HTR-8/SVneo (cell line): Measurements from ENCODE around the gene C17orf50.
A peak's percentile ranks its signal among the peaks of the same experiment; 100 is the strongest.

Experiments used
- DNase-seq: peaks from one replicate; pipeline ENCODE4 v3.0.0; 2011; ENCODE audit warnings: low spot score, mixed read lengths; ENCODE audit not compliant: insufficient read length
- FAIRE-seq: peaks from 2 replicates; lab custom pipeline; 2011; peaks lifted over from hg19 to GRCh38; lab: Jason Lieb, UNC

Gene C17orf50

DNA sequence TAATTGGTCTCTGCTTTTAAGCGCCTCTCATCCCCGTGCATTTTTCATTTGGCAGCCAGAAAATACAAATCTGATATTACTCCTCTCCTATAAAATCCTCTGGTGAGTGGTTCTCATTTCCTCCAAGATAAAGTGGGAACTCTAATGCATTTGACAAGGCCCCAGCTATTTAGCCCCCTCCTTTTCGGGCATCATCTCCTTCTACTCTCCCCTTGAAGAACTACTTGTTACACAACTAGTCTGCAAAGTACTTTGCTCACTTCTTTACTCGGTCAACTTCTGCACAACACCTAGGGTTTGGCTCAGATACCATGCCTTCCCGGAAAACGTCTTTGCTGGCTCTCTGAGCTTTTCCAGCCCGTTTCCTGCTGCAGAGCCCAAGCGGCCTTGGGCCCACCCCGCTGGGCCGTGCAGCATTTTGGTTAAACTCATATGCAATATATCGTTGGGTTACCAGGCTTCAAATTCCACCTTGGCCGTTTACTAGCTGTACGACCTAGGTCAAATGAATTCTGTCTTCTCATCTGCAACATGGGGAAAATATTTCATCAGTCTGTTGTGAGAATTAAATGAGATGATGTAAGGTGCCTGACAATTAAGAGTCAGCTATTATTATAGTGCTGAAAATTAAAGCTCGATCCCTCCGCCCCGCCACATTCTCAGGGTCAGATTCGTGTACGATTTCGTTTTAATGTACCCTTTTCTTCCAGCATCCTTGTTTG is 47.7 kb downstream of the C17orf50 start:
- DNase-seq (no peak), FAIRE-seq (no peak)

DNA sequence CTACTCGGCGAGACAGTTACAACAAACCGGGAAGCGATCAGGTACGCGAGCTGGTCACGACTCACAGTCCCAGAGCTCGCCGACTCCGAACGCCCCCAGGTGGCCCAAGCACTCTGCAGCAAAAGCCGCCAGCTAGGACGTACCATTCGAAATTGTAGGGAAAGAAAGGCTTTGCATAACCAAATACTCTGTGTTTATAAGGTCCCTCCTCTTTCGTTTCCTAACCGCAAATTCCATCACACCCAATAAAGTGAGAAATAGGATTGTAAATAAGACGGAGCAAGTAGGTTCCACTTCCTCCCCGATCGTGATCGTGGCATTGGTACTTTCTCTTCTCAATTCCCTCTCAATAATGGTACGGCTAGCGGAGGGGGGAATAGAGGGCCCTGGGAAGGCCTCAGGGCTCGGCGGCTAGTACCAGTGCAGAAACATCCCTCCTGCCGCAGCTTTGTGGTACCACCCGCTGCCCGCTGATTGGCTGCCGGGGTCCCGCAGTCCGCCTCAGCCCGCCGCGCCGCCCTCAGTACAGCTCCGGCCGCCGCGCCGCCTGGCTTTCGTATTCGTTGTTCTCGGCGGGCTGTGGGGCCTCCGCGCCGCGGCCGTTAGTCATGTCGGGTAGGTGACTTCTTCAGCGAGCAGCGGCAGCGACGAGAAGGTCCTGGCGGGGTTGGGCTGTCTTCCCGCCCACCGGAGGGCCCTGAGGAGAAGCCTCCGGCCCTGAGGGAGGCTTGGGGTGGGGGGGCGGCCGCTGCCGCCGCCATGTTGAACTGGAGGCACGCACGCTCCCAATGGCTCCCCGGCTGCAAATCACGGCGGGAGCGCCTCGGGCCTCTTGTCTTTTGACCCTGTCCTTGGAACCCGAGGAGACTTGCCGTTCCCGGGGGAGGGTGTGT is 48.5 kb downstream of the C17orf50 start, which contains the start of gene TAF15:
TSS of gene TAF15 (plus strand) at position 523 of the 893 bp plus-strand sequence. CDS start at position 609, 86 bp downstream.
- FAIRE-seq = no peak
- peak; percentile 95 for DNase-seq

DNA sequence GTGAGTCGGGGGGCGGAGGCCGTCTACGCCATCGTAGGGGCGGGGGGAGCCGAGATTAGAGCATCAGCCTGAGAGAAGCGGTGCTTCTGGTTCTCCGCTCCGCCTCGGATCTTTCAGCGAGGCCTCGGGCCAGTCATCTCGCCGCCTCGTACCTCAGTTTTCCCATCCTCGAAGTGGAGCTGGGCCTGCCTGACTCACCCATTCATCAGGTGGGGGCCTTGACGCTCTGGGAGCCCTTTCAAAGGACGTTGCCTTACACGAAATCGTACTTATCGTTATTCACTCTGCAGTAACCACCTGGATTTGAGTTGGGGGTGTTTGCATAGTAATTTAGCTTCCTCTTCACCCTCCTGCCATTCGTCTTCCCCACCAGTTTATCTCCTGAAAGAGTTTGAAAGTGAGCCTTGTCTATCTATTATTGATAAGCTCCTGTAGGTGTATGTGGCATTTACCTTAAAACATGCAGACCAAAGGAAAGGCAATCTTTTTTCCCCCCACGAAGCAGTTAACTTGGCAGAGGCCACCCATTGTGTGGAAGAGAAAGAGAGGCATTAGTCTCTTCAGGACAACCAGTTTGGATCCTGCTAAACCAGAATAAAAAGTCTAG is 49.3 kb downstream of the C17orf50 start:
- FAIRE-seq (no peak), DNase-seq (no peak)

DNA sequence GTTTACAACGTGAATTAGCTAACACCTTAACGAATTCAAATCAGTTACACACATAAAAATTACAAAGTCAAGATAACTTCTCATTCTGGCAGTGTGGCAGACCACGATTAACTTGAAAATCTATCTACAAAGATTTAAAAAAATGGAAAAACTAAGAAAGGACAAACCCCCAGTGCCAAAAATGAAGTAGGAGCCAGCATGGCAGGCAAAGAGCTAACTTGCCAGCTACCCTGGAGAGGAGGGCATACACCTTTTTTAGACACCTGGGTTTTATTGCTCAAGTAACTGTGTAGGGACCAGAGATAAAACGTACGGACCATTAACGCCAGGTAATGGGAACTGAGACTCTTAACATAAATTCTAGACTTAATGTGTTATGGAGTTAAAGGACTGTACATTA is 51.1 kb downstream of the C17orf50 start:
- FAIRE-seq (no peak), DNase-seq (no peak)

DNA sequence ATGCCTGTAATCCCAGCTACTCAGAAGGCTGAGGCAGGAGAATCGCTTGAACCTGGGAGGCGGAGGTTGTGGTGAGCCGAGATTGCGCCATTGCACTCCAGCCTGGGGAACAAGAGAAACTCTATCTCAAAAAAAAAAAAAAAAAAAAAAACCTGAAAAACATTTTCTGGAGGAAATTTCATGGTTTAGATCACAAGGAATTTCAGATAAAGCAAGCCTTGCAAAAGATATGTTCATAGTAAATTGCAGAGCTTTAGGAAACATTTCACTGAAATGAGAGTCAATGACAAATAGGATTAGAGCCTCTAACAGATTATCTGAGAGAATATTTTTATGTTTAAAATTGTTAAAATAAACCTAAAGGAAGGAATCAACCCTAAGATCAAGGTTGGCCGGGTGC is 51.8 kb downstream of the C17orf50 start:
- no peak for FAIRE-seq

More for the DNA sequence above, 51.8 kb downstream of the C17orf50 start:
- no peak for DNase-seq
